ENCODE data around the gene FAM200C. TPM values are rescaled to one million over a fixed set of nuclear protein-coding genes. Genes with fewer than 3 reads are reported as not detected.

Gene FAM200C
- total RNA-seq, 2 donors from 2014 or later: 0.69 to 3.5 TPM

DNA sequence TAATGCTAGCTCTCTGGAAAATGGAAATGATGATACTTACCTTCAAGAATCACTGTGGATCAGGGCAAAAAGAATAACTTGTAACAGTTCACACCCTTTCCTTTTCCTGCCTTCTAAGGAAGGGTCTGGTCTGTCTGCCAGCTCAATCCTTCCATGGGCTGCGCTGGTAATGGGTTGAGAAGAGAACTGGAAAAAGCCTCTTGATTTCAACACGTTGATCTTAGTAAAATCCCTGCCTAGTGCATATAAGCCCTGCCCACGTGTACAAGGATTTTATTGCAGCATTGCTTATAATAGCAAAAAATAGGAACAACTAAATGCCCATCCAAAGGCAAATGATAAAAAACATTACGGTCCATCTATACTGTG is 49.9 kb downstream of the FAM200C start:
- no peaks in the 10 kb centered on the region for H3K4me1 Mint-ChIP-seq
- no peak for ATAC-seq (replicated peaks)
- H3K4me3 Mint-ChIP-seq: no peak overlapping the region
- no peak overlapping the region for H3K27ac Mint-ChIP-seq
- no peaks in the 10 kb centered on the region for H3K36me3 Mint-ChIP-seq (ENCODE audit: low read depth)
- no peaks in the 10 kb centered on the region for H3K27me3 Mint-ChIP-seq
- H3K9me3 Mint-ChIP-seq: no peaks in the 10 kb centered on the region

DNA sequence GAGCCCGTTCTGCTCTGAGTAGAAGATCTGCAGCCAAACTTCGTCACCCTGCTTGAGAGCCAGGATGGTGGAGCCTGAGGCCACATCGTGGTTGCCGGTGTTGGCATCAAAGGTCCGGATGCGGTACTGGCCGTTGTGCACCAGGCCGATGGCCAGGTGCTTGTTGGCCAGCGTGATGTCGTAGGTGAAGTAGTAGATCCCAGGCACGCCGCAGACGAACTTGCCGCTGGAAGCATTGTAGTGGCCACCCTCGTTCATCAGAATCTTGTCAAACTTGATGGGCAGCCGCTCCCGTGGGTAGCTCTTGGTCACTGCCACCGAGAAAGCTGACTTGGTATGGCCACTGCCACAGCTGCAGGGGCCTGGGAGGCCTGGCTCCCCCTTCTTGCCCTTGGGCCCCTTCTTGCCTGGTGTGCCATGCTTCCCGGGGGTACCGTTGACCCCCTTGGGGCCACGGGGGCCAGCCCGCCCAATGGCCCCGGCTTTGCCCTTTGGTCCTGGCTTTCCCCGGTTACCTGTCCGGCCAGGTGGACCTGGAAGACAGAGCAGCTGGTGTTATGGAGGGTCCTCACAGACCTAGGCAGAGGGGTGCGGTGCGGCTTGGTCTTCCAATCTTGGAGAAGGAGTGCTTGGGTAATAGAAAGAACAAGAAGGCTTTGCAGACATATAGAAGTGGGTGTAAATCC is 50.5 kb downstream of the FAM200C start:
- Mint-ChIP-seq H3K36me3 (ENCODE audit: low read depth) (no peaks in the 10 kb centered on the region), H3K27ac (no peak overlapping the region), H3K9me3 (no peaks in the 10 kb centered on the region), H3K4me1 (no peaks in the 10 kb centered on the region), H3K27me3 (no peaks in the 10 kb centered on the region), H3K4me3 (no peak overlapping the region)
- ATAC-seq (replicated peaks): no peak

DNA sequence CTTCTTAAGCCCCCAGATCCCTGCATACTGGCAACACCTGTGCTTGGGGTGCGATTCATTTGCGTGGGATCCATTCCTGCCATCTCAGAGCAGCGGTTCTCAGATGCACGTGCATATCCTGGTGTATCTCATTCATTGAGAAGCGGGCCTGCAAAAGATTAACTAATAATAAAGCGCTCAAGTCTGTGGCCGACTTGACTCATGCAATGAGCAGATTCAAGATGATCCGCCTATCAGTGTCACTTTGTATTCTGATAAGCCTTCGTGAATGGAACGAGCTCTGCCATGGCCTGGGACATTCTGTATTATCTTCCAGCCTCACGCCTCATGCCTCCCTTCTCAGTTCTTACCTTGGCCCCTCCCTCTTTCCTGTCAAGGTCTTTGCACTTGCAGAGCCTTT is 51.8 kb downstream of the FAM200C start:
- no peaks in the 10 kb centered on the region for H3K27me3 Mint-ChIP-seq
- no peaks in the 10 kb centered on the region for H3K4me1 Mint-ChIP-seq
- H3K27ac Mint-ChIP-seq: no peak overlapping the region
- ATAC-seq (replicated peaks): no peak
- no peaks in the 10 kb centered on the region for H3K9me3 Mint-ChIP-seq
- H3K4me3 Mint-ChIP-seq: no peak overlapping the region
- H3K36me3 Mint-ChIP-seq (ENCODE audit: low read depth): no peaks in the 10 kb centered on the region

DNA sequence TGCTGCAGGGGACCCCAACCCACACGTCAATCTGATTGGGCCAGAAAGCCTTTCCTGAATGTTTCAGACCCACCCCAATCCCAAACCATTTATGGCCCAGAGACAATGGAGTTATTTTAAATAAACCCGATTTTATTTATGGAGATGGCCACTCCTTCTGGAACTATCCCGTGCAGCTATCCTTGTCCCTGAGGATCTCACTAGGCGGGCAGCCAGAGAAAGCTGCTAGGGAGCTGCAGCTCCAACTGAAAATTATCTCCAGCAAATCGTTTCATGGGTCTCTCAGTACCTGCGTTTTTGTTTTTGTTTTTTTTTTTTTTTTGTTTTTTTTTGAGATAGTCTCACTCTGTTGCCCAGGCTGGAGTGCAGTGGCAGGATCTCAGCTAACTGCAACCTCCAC is 52.4 kb downstream of the FAM200C start:
- no peaks in the 10 kb centered on the region for H3K27me3 Mint-ChIP-seq

More for the DNA sequence above, 52.4 kb downstream of the FAM200C start:
- Mint-ChIP-seq H3K9me3 (no peaks in the 10 kb centered on the region), H3K4me1 (no peaks in the 10 kb centered on the region), H3K36me3 (ENCODE audit: low read depth) (no peaks in the 10 kb centered on the region), H3K27ac (no peak overlapping the region), H3K4me3 (no peak overlapping the region)
- no peak for ATAC-seq (replicated peaks)

Other genes starting within 250 kb of the FAM200C start
- under 1 TPM in 1 of 2 donors, not detected in 1; 0.87 TPM for gene FABP6, start 170.5 kb downstream of the FAM200C start, total RNA-seq
- not detected for gene CCNJL, start 87.5 kb downstream of the FAM200C start, total RNA-seq
- gene C1QTNF2, start 29.4 kb downstream of the FAM200C start, total RNA-seq: not detected
- 10 to 100 TPM; 33.2 to 53.7 TPM for gene SLU7, start 19.0 kb upstream of the FAM200C start, total RNA-seq
- 100 to 1,000 TPM; 172 to 221 TPM for gene PTTG1, start 21.8 kb upstream of the FAM200C start, total RNA-seq

Measured in activated T-helper 17 cell treated with anti-CD3 and anti-CD28 coated beads, Interleukin-2, amount 50 U/mL, for 72 hours (primary cell).